ENCODE measurements around the gene RPLP2. TPM values are rescaled to one million over a fixed set of nuclear protein-coding genes. Genes with fewer than 3 reads are reported as not detected.

RPLP2 gene
- total RNA-seq, 2 donors from 2014 or later: 1,286 to 1,386 TPM

- DNase-seq (ENCODE audit: low spot score): no peak
- intact Hi-C loops (cut with DNase I): no loop called here
Measured at GRCh38 chr11:829176-829846, 19.5 kb downstream of the RPLP2 start.

DNA sequence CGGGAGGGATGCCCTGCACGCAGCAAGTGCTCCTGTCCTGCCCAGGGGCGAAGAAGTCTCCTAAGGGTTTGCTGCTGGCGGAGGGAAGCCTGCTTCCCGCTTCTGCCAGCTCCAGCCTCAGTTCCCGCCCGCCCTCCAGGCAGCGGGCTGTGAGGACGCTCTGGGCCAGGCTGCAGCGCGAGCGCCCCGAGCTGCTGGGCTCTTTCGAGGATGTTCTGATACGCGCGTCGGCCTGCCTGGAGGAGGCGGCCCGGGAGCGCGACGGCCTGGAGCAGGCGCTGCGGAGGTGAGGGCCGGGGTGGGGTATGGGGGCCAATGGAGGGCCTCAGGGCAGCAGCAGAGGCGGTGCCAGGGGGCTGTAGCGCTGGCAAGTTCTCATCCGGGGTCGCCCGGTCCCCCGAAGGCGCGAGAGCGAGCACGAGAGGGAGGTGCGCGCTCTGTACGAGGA lies 20.1 kb downstream of the RPLP2 start:
- intact Hi-C loops (cut with DNase I): no loop called here
- no peak for DNase-seq (ENCODE audit: low spot score)

- intact Hi-C loops (cut with DNase I): no loop called here
- peak; percentile 91 for DNase-seq (ENCODE audit: low spot score)
Measured at GRCh38 chr11:830295-831117, 20.7 kb downstream of the RPLP2 start.

- DNase-seq (ENCODE audit: low spot score): no peak
- intact Hi-C loops (cut with DNase I): no loop called here
Measured at GRCh38 chr11:831118-831864, 21.5 kb downstream of the RPLP2 start.

DNA sequence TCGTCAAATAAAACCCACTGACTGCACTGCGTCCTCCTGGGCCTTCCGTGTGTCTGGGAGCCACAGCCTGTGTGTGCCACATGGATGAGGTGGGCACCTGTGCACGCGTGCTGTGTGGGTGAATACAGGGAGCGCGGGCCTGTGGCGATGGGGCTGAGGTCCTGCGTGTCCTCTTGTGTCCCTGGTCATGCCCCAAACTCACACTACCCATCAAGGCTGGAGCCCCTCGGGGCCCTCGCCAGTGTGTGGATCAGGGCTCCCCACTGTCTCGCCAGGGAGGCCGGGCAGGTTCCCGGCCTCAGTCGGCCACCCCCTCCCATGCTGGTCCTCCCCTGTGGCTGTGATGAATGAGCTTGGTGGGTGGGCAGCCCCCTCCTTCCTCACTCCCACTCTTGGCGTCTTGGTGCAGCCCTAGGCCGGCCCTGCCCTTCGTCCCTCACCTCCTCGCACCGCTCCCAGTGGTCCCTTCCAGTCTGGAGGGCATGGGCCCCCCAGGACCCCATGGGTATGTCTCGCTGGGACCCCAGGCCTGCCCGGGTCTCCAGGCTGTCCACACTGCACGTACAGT lies 22.3 kb downstream of the RPLP2 start:
- intact Hi-C loops (cut with DNase I): no loop called here
- no peak for DNase-seq (ENCODE audit: low spot score)

DNA sequence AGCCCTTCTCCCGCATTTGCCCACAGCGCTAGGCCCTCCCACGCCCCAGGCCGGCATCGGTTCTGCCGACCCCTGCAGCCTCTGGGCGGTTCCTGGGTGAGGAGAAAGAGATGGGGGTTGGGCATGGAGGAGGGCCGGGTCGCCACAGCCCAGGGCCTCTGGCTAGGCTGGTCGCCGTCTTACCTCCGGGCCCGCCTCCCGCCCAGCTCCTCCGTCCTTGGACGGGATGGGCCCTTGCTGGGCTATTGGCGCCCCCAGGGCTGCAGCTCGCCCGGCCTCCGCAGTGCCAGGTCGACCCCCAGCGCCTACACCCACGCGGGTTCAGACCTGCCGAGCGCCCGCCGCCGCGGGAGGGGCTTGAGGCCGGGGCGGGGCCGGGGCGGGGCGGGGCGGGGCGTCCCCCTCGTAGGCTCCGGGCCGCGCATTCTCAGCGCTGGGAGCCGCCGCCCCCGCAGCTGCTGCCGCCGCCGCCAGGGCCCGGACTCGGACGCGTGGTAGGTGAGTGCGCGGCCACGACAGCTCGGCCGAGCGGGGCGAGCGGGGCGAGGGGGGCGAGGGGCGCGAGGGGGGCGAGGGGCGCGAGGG lies 22.9 kb downstream of the RPLP2 start, which contains the start of gene CD151:
CD151 (plus strand) TSS at position 424 of the 585 bp plus-strand sequence. CDS start 3,118 bp downstream, outside the sequence.
- no peak for DNase-seq (ENCODE audit: low spot score)
- intact Hi-C loops (cut with DNase I): no loop called here

GRCh38 chr11:833114-833791 lies 23.5 kb downstream of the RPLP2 start:
- DNase-seq (ENCODE audit: low spot score): no peak
- intact Hi-C loops (cut with DNase I): no loop called here

DNA sequence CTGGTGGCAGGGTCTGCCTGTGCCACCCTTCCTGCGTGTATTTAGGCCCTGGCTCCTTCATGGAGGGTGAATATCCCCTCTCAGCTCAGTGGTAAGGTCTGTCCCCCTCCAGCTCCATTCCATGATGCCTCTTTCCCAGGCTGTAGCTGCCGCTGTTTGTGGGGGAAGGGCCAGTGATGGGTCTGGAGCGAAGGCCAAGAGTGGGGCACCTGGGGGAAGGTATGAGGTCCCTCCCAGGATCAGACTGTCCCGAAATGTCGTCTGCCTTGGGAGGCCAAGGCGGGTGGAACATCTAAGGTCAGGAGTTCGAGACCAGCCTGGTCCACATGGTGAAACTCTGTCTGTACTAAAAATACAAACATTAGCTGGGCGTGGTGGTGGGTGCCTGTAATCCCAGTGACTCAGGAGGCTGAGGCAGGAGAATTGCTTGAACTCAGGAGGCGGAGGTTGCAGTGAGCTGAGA lies 24.1 kb downstream of the RPLP2 start:
- intact Hi-C loops (cut with DNase I): no loop called here
- DNase-seq (ENCODE audit: low spot score): no peak

DNA sequence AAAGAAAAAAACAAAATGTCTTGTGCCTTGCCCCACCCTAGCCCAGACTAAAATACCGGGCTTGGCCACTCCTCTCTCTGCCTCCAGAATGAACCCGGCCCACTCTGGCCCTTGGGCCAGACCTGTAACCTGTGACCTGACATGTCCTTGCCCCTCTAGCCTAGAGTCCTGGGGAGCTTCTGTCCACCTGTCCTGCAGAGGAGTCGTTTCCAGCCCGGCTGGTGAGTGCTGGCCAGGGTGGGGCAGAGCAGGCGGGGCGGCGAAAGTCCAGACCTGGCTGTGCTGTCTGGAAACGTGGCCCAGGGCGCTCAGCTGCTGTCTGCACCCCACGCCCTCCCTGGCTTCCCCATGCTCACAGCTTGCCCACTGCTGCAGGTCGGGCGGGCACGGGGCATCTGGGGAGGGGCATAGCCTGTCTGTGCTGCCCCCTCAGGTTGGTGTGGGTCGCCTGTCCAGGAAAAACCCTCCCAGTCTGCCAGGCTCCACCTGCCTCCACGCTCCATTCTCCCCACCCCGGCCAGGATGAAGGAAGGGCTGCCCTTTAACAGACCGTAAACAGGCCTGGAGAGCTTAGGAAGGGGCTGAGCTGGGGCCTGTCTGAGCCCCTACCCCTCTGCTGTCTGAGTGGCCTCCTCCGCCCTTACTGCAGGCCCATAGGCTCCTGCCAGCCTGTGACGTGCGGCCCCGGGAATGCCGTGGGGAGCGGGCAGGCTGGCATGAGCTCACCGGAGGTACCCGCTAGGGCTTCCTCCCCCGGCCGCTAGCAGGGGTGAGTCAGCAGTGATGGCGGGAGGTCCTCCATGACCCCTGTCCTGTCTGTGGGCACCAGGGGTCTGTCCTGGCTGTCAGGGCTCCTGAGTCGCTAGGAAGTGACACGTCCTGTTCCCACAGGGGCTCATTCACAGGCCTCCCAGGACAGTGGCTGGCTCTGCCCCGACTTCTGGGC lies 24.9 kb downstream of the RPLP2 start:
- intact Hi-C loops (cut with DNase I): no loop called here
- no peak for DNase-seq (ENCODE audit: low spot score)

- intact Hi-C loops (cut with DNase I): no loop called here
- no peak for DNase-seq (ENCODE audit: low spot score)
Measured at GRCh38 chr11:836274-836673, 26.5 kb downstream of the RPLP2 start.

- DNase-seq (ENCODE audit: low spot score): no peak
- intact Hi-C loops (cut with DNase I): no loop called here
Measured at GRCh38 chr11:836700-837099, 26.9 kb downstream of the RPLP2 start.

GRCh38 chr11:837189-837989 lies 27.6 kb downstream of the RPLP2 start:
- intact Hi-C loops (cut with DNase I): no loop called here
- no peak for DNase-seq (ENCODE audit: low spot score)

GRCh38 chr11:837990-838307 lies 28.2 kb downstream of the RPLP2 start:
- DNase-seq (ENCODE audit: low spot score): no peak
- intact Hi-C loops (cut with DNase I): no loop called here

- no peak for DNase-seq (ENCODE audit: low spot score)
- intact Hi-C loops (cut with DNase I): no loop called here
Measured at GRCh38 chr11:838441-839279, 28.9 kb downstream of the RPLP2 start.

DNA sequence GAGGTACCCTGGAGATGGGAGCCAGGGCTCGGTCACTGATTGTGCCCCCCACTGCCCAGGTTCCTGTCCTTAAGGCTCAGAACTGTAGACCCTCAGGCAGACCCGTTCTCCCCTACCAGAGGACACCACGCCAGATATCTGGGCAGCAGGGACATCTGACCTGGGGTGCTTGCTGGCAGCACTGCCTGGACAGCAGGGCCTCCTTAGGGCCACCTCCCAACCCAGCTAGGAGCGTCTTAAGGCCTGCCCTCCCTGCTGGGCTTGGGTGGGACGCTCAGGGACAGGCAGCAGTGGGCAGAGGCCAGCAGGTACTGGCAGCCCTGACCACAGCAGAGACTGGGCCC lies 29.5 kb downstream of the RPLP2 start:
- DNase-seq (ENCODE audit: low spot score): no peak
- intact Hi-C loops (cut with DNase I): no loop called here

All from posterior vena cava (tissue), 2 donors.